SK-N-MC (cell line): Measurements from ENCODE around the gene ZNF134.

Experiments used
- EZH2 ChIP-seq: fragments of 200-600 bp; sonication (generic); IDR thresholded peaks from one replicate; pipeline ENCODE4 v1.6.1; 2017; ENCODE audit warnings: antibody characterized with exemption
- FOXP2 ChIP-seq: optimal IDR thresholded peaks from 2 replicates; pipeline ENCODE3; 2011; ENCODE audit warnings: mild to moderate bottlenecking, moderate library complexity; ENCODE audit not compliant: insufficient read depth; ENCODE audit errors: extremely low read length, control extremely low read depth
- POLR2AphosphoS5 ChIP-seq: IDR thresholded peaks from 2 replicates; pipeline ENCODE4 v1.6.1; 2012; ENCODE audit warnings: mild to moderate bottlenecking, low read depth, low read length, borderline replicate concordance

DNA sequence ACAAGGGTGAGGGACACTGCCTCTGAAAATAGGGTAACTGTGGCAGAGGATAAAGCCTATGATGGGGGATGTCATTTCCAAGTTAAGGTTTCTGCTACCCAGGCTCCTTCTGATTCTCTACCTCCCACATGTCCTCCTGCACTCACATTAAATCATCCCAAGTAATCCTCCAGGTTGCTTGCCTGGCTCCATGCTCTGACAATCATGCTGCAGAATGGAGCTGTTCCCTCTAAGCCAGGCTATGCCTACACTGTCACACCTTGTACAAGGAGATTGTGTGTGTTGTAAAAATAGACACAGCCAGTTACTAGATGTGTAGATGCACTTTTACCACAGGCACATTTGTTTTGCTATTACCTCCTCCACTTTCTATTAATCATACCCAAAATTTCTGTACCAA lies 43.3 kb upstream of the ZNF134 start:
- TF ChIP-seq POLR2AphosphoS5 (no peak), EZH2 (no peak), FOXP2 (no peak)
